Cerebellar cortex (tissue), 1 donor: ENCODE data around the gene SEPSECS.
"Not testable (repeated sequence)": the region's sequence is repeated elsewhere in the genome, so short reads cannot be mapped to it uniquely, and the experiment has no call there.

Experiments
- DNase-seq: peaks from one replicate; pipeline ENCODE4 v3.0.0-alpha.2; 2015; ENCODE audit warnings: low spot score

SEPSECS gene

DNA sequence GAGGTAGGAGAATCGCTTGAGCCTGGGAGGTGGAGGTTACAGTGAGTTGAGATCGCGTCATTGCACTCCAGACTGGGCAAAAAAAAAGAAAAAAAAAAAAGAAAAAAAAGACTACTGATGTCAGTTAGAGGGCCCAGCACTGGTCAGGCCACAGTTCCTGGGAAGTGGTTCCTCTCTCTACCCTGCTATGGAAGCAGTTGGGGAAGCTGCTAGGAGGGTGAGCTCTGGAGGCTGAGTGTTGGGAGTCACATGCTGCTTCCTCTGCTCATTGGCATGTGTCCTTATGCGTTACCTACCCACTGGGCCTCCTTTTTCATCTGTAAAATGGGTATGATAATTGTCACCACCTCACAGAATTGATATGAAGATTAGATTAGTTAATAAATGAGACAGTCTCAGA lies 50.7 kb downstream of the SEPSECS start:
- no peak for DNase-seq

DNA sequence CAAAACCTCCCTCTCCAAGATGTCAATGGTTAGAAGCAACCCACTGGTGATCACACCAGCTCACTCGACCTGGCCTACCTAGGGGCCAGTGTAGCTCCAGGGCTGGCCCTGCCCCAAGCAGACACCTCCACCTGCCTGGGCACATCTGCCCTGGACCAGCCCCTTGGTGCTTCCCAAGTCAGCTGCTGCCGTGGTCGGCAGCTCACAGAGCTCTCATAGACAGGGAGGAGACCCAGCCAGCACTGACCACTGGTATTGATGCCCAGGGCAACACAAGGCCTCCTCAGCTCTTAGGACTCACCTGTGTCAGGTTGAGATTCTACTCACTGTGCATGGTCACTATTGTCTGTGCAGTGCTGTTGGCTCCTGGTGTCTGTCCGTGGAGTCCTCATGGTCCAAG lies 51.7 kb downstream of the SEPSECS start:
- no peak for DNase-seq

DNA sequence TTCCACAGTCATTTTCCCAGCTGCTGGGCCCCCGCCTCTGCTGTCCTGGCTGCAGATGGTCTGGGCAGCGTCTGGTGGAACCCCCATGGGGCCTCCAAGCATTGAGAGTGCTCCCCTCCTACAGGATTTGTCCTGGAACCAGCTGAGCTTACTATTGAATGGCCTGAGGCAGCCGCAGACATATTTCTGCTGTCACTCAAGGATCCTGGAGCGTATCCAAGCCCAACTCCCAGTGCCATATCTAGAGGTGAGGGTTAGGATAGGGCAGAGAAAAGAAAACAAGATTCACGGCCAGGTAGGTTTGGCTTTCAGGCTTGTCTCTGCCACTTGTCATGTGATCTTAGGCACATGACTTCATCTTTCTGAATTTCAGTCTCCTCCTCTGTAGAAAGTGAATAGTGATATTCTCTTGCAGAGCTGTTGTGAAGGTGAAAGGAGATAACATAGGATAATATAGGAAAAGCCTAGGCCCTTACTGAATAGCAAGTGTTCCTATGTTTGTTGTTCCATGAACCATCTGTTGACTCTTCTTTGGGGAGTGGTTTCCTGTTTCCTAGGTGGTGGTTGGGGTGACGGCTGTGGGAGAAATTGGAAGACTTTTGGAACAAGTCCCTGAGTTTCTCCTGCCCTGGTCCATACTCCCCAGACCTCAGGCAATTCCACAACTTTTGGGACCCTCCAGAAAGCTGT lies 52.3 kb downstream of the SEPSECS start:
- DNase-seq, result no peak

DNA sequence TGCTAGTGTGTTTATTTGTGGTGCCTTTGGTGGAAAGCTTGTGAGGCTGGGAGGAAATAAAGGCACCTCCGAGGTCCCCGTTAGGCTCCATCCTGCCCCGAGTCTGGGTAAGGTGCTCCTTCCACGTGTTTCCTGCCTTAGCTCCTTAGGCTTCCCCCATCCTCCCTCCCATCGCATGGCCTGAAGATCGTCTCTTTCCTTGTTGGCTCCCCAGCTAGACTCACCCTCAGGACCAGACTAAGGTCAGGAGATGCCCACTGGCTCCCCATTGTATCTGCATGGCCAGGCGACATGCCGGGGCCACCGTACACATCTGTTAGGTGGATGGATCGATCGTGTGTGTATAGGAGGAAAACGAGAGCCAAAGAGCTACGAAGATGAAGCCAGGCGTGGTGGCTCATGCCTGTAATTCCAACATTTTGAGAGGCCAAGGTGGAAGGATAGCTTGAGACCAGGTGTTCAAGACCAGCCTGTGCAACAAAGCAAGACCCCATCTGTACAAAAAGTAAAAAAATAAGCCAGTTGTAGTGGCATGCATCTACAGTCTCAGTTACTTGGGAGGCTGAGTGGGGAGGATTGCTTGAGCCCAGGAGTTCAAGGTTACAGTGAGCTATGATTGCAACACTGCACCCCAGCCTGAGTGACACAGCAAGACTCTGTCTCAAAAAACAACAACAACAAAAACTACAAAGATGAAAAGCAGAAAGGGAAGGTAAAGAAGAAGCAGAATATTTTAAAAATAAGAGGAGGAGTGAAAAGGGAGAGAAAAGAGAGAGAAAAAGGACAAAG lies 53.7 kb downstream of the SEPSECS start:
- DNase-seq, result no peak

DNA sequence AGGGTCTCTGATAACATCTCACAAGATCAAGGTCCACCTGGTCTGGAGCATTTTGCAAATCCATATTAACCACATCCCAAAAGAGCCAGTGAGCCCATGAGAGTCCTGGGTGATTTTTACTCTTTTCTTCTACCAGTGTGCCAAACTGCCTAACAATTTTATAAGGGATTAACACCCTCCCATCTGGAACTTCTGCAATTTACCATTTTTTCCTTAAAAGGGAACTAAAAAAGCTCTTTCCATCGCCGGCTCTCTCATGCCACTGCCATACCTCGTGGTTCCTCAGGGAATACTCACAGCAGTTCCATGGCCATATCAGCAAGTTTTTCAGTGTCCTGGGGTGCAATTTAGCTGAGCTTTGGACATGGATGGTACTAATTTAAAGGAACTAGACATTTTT lies 55.7 kb downstream of the SEPSECS start:
- no peak for DNase-seq

DNA sequence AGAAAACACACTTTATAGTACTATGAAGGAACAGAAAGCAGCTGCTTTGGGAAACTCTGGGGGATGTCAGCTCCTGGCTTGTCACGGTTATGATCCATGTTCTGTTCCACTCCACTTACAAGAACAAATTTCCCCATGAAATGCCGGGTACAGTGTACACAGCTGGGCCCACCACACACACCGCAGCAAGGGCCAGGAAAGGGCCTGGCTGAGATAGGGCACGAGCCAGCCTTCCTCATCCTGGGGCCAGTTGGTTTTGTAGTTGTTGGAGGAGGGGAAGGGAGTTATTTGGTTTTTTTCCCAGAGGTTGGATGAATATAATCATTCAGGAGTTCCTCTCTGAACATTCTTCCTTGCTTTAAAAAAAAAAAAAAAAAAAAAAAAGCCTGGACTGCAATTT lies 56.8 kb downstream of the SEPSECS start:
- DNase-seq, result no peak

DNA sequence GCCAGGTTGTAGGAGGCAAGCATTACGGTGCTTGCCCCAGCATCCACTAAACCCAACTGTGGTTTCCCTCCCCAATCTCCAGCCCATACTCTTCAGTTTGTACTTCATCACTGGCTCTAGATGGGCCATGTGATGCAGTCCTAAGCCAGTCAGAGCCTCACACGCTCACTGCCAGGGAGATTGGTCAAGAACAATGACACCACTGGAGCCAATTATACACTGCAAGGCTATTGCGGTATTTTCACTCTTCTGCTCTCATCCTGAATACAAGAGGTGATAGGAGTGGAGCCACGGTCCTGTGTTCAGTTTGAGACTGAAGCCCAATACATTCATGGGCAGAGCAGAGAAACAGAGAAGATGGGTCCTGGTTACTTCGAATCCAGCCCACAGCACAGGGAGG lies 58.4 kb downstream of the SEPSECS start:
- no peak for DNase-seq

DNA sequence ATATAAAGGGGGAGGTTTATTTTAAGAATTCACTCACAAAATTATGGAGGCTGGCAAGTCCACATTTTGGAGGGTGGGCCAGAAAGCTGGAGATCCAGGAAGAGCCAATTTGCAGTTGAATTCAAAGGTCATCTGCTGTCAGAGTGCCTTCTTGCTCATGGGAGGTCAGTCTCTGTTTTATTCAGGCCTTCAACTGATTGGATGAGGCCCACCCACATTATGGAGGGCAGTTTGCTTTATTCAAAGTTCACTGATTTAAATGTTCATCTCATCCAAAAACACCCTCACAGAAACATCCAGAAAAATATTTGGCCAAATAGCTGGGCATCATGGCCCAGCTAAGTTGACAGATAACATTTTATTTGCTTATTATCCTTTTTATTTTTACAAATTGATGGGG lies 59.5 kb downstream of the SEPSECS start:
- no peak for DNase-seq

DNA sequence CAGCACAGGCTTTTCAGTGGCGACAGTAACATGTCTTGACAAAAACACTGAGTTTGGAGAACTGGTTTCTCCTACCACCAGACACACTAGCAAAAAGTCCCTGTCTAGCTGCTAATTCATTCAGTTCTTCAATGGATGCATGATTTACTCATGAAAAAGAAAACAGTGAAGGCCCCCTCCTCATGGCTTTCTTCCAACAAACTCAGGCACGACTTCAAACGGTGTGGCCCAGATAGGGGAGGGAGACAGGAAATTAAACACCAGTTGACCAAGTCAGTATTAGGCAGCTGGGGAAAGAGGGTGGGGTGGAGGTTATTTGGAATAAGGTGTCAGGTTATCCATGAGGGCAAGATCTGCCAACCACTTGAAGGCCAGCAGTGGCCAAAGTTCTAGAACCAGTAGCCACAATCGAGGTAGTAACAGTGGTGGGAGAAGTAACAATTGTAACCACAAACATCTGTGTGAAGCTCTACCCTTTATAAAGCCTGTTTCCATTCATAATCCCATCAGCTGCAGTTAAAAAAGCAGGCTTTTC lies 60.2 kb downstream of the SEPSECS start:
- DNase-seq, result no peak

DNA sequence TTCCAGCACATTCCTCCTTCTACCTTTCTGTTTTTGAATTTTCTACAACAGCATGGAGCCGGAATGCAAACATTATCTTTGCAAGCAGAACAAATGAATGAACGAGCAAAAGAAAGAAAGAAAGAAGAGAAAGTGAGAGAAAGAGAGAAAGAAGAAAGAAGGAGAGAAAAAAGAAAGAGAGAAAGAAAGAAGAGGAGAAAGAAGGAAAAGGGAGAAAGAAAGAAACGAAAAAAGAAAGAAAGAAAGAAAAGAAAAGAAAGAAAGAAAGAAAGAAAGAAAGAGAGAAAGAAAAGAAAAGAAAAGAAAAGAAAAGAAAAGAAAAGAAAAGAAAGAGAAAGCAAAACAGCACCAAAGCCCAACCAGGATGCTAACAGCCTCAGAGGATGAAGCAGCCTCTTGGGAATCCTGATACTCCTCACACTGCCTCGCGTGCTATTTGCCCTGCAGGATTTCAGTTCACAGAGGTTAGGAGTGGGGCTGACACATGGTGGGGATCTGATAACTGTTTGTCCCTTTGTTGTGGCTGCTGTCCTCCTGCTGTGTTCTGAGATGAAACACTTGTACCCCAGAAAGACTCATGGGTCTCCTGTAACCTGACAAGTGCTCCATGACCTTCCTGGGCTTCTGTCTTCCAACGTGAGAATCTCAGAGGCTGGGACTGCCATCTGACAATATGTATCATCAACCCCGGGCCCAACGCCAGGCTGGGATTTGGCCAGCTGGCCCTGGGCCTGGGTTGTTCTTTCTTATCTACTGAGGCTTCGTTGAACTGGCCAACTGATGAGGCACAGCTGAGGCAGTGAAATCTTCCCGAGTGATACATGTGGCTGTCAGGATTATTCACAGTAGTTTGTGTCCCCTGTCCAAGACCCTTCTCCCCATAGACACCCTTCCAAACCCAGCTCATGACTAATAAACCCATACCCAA lies 61.0 kb downstream of the SEPSECS start:
- DNase-seq, result peak; percentile 38

DNA sequence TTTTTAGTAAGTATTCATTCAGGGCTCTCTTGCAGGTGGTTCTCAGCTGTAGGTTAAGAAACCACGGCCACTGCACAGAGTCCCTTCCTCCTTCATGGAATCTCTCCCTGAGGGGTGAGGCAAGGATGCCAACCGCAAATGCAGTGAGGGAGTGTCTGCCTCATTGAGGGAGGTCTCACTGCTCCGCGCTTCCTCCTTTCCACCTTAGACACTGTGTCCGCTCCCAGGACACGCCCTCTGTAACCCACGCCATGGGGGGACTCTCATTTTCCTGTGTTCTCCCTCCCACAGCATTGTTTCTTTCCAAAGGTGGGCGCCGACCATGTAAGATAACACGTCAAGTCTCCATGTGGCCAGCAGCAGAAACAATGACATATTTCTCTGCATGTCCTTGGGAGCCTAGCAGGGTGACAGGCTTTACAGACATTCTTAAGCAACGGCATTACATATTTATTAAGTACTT lies 63.2 kb downstream of the SEPSECS start:
- DNase-seq, result no peak

DNA sequence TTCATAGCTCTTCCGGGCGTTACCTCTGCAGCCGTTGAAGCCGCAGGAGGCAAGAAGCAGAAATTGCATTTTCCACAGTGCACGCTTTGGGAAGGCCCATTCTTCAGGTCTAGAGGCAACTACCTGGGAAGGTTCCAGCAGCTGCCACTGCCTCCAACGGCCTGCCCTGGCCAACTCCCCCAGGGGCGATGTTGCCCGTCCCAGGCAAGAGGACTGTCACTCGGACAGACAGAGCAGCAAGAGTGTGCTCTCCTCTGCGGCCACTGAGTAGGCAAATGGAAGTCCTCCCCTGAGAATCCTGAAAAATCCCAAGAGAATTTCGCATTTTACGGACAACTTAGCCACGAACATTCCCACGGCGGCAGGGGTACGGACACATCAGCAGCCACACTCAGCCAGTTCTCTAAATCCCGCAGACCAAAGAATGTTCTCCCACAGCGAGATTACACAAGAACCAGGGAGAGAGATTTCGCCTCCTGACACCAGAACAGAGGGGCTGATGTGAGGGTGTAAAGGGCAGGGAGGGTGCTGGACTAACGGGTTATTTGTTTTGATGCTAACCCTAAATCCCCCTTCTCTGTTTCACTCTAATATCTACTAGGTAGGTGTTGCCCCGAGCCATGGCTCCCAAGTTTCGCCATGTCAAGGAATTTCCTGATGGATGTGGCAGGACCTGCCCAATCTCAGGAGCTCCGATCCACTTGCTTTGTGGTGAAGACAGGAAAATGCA lies 63.8 kb downstream of the SEPSECS start:
- peak; percentile 14 for DNase-seq

DNA sequence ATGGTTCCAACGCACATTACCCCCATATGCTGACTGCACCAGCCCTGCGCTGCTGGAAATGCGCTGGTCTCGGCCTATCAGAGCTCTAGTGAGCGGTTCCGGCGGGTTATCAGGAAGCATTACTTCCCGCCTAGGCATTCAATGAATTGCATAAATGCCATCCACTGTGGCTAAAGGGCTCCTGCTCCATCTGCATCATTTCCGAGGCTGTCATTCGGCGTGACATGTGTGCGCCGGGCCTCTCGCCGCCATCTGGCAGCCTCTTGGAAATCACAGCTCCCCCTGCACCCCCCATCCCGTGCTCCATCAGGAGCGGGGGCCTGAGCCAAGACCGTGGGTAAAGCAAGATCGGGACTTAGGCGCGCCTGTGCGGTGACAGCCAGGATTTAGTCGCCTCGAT lies 64.4 kb downstream of the SEPSECS start:
- DNase-seq, result peak; percentile 88

DNA sequence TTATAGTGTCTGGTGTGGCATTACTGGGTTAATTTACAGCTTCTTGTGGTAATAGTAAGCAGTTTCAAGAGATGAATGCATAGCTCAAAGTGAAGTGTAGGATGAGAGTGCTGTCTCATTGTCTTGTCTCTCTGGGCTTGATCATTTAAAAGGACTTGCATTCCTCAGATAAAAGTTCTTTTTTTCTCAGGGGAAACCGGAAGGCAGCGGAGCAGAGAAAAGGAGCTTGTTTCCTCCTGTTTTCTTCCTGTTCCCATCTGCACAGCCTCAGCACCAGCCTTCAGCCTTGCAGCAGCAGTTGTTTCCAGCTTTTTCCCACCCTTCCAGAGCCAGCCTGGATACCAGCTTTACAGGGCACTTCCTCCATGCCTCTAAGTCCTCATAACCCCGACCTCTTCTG lies 68.1 kb downstream of the SEPSECS start:
- DNase-seq, result no peak

DNA sequence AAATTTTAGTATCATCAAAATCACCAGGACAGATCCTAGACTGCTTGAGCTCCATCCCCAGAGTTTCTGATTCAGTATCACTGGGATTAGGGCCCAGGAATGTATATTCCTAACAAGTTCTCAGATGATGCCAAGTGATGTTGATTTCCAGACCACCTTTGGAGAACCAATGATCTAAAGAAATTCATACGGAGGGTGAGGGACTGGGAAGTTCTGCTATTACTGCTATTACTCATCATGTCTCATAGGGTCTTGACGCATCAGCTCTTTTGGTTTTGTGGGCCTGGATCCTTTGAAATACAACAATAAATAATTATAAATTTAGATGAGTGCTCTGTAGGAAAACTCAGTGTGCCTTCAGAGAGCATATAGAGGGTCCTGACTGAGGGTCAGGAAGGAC lies 69.7 kb downstream of the SEPSECS start:
- DNase-seq, result no peak

DNA sequence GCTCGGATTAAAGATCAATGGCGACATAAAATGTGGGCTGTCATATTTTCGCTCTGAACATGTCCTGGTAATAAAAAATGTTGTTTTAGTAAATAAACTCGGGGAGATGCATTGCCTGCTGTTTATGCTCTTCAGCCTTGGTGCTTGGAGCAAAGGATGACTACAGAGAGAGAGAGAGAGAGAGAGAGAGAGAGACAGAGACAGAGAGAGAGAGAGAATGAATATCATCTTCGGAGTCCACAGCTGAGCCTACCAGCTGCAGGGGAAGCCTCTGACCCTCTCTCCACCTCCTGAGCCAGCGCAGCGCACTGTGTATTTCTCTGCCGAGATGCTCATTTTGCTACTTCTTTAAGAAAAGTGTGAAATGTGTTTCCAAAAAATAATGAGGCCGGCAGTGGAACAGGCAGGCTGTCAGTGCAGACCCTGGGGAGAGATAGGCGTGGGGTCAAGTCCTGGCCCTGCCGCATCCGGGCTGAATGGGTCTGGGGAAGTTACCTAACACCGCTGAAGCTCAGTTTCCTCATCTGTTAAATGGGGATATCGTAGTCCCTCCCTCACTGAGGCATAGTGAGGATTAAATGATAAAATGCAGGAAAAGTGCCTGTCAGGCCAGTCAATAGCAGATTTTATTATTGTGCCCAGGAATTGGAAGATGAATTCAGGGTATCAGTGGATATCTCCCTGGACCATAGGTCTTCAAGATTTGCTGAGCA lies 71.0 kb downstream of the SEPSECS start:
- DNase-seq, result no peak

DNA sequence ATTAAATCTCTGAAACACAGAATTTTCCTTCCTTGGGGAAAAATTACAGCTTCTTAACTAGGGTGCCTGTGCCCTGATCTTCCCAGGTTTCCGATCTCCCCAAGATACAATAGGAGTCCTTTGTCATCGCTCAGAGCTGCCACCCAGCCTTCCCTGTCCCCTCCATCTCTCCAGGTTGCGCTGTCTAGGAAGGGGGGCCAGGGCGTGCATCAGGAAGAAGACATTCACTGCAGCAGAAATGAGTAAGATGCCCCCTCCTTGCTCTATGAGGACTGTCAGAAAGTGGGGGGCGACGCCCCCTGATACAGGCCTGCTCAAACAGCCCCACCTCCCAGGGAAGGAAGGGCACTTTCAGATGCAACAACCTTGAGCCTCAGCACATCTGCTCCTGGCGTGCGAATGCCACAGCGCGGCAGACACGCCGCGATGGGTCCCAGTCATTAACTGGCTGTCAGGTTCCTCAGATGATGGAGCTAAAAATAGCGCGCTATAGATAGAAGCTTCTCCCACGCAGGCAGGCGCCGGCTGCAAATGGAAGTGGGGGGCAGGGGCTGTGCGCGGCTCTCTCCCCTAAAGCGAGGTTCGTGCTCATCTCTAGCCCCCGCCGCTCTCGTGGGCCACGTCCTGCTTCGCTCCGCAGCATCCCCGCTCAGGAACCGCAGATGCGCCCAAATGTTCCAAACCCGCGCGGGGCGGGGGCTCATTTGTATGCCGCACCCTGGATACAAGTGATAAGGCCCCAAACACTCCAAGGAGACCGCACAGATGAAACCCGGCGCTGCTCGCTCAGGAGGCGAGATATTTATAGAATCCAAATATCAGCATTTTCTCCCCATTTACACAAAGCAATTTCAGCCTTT lies 71.9 kb downstream of the SEPSECS start:
- DNase-seq, result peak; percentile 47

DNA sequence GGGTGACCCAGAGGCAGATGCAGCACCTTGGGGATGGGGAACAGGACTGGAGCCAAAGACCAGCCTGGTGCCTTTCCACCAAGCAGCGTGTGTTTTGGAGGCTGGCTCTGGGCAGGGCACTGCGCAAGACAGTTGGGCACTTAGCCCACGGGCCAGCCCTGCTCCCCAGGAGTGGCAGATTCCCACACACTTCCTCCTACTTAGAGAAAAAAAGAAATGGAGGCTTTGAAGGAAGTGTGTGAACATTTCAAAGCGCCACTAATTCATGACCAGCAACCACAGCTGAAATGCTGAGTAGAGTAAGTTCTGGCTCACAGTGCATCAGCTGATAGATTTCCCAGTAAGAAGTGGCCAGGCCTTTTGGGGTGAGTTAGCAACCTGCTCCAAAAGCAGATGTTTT lies 74.6 kb downstream of the SEPSECS start:
- no peak for DNase-seq

DNA sequence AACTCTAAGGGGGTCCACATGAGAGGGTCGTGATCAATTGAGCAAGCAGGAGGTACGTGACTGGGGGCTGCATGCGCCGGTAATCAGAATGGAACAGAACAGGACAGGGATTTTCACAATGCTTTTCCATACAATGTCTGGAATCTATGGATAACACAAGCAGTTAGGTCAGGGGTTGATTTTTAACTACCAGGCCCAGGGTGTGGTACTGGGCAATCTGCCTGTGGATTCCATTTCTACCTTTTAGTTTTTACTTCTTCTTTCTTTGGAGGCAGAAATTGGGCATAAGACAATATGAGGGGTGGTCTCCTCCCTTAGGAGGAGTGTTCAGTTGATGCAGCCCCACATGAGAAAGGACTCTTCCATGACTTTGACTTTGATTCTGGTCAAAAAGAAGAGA lies 76.8 kb downstream of the SEPSECS start:
- DNase-seq, result not testable (repeated sequence)
